Ecto neural progenitor cell (in vitro differentiated cells): ENCODE results near the gene IRAK2.

ENCODE experiments used
- DNase-seq: peaks from one replicate; pipeline ENCODE4 v3.0.0-alpha.2; 2018; ENCODE audit warnings: low spot score

Gene IRAK2

GRCh38 chr3:10189557-10190354 lies 25.0 kb downstream of the IRAK2 start:
- DNase-seq = no peak

DNA sequence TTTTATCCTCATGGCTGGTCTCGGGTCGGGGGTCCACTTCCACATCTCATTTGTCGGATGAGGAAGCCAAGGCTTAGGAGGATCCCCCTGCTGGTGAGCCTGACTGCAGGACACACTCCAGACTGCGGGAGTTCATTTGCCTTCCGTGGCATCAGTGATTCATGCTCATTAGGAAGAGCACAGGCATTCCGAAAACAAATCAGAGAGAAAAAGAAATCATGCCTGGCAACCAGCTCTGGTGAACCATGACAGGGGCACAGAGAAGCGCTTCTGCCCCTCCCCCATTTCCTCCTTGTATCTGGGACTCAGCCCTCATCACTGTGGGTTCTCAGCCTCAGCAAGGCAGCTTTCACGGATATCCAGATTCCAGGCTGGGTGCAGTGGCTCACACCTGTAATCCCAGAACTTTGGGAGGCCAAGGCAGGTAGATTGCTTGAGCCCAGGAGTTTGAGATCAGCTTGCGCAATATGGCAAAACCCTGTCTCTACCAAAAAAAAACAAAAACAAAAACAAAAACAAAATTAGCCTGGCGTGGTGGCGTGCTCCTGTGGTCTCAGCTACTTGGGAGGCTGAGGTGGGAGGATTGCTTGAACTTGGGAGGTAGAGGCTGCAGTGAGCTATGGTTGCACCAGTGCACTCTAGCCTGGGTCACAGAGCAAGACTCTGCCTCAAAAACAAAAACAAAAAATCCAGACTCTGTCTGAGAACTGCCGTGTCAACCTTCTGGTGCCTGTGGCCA lies 28.4 kb downstream of the IRAK2 start:
- DNase-seq = no peak

- DNase-seq = no peak
These were observed 29.1 kb downstream of the IRAK2 start for GRCh38 chr3:10193692-10194327.

DNA sequence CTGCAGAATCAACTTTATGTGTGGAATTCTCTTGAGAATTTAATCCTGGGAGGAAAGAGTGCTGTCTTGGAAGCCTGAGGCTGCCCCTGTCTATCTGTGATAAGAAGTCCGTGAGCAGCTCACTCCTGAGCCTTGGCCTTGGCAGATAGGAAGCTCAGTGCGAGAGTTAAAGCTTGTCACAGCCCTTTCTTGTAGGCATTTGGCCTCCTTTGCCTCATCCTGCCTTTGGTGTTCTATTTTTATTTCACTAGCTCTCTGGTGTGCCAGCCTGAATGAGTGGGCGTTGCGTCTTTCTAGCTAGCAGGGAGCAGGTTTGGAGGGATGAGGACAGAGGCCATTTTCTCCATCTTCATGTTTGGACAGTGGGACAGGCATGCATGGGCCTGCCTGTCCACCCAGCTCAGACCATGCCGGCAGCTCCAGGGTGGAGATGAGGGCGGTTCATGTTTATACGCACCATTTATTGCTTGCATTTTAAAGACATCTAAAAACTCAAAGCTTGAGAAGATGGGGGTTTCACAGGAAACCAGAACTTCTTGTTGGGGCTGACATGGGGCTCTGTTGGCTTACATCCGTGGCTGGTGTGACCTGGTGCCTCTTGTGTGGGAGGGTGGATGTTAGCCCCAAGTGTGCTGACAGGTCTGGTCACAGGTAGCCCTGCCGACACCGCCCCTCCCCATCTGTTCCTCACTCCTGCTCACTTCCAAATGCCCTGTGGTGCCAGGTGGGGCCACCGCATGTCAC lies 29.8 kb downstream of the IRAK2 start:
- DNase-seq = no peak

GRCh38 chr3:10195366-10196089 lies 30.8 kb downstream of the IRAK2 start:
- no peak for DNase-seq

DNA sequence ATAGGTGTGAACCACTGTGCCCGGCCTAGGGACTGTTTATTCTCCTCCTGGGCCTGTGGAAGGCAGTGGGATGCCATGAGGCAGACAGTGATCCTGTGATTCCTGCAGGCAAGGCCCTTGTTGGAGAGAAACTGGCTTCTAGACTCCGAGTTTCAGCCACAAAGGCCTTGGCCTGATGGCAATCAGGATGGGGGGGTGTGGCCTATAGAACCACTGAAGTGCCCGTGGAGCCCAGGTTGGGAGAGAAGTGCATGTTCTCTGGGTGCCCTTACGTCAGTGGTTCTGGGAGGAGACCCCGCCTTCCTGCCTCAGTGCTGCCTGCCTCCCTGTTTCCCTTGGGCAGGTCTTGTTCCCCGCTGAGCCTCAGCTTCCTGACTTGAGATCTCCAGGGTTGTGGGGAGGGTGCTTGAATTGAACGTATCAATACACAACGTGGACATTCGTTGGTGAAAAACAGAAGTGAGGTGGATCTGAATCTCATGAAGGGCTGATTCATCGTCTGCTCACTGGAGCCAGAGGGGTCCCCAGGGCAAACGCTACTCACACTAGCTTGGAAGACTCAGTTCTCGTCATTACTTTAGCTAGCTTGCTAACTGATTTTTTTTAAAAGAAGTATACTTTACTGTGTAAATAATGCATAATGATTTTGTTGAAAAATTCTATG lies 31.8 kb downstream of the IRAK2 start:
- DNase-seq = no peak

- DNase-seq = no peak
These were observed 33.5 kb downstream of the IRAK2 start for GRCh38 chr3:10198226-10198625.

GRCh38 chr3:10198761-10199649 lies 34.3 kb downstream of the IRAK2 start:
- DNase-seq = no peak

DNA sequence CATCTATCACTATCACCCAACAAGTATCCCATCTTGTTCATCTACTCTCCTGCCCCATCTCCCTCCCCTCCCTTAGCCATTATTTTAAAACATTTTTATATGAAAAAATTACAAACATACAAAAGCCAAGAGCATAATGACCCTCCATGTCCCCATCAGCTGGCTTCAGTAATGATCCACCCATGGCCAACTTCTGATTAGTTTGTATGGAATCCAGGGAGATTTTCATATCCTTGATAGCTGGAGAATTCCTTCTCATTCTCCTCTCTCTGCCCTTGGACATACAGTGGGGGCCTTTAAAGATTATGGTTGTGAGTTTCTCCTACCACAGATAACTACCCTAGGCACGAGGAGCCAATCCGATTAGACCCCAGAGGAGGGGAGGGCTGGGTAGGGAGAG lies 40.2 kb downstream of the IRAK2 start:
- DNase-seq = no peak

DNA sequence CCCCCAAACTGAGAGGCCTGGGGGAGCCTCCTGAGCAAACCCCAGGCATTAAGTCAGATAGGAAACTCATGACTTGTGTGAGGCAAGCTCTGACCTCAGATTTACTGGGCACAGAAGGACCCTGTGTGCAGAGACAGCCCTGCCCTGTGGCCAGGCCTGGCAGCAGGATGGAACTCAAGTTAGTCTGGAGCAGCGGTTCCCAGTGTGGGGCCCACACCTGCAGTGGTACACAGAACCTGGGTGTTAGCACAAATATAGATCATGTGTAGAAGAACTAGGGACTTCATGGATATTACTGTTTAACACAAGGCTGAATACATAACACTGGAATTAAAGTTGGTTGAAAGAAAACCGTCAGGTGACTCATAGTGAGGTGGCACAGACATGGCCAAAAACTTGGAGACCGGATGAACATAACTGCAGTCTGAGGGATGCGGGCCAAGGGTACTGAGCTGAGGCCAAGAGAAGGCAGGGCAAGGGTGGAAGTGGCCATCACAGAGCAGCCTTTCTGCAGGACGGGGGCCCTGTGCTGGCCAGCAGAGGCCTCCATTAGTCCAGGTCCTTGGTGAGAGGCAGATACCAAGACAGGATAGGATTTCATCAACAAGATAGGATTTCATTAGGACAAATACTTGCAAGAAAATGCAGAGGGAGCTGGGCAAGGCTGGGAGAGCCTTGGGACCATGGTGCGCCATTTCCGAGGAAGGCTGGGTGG lies 40.9 kb downstream of the IRAK2 start:
- no peak for DNase-seq

GRCh38 chr3:10206166-10206511 lies 41.4 kb downstream of the IRAK2 start:
- no peak for DNase-seq

GRCh38 chr3:10213156-10213792 lies 48.6 kb downstream of the IRAK2 start:
- DNase-seq = no peak

DNA sequence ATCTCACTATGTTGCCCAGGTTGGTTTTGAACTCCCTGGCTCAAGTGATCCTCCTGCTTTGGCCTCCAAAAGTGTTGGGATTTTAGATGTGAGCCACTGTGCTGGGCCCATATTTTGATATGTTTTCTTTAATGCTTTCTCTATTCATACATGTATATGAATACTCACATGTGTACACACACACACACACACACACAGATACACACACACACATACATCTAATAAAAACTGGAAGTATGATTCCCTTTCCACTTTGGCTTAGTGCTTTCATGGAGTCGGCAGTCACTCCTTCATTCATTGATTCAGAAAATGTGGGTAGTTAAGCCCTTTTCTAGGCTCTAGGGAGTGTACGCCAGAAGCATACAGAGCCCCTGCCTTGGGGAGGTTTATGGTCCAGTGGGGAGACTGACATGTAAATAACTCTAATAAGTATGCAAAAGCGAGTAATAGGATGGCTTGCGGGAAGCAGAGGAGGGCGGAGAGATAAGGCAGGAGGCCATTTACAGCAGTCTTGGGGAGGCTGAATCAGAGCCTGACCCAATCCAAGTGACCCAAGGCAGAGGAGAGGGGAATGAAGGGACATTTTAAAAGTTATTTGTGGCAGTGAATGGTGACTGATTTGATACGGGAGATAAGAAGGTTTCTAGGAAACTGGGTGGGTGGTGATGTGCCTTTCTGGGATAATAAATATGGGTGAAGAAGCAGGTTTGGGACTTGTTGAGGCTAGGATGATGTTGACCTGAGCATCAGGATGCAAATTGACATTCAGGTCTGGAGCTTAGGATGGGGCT lies 51.1 kb downstream of the IRAK2 start:
- DNase-seq = no peak

DNA sequence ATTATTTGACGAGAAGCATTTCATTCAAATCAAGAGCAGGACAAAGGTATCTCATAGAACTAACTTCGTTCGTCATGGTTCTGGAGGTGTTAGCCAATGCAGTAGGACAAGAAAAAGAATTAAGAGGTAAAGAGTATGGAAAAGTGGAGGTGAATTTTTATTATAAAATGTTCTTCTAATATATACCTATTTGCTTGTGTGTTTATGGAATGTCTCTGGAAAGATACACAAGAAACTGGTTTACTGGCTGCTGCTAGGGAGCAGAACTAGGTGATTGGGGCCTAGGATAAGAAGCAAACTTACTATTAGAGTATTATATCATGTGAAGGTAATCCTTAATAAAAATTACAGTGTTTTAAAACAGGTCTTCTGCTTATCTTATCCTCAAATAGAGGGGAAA lies 52.6 kb downstream of the IRAK2 start:
- no peak for DNase-seq

GRCh38 chr3:10219737-10220136 lies 55.0 kb downstream of the IRAK2 start:
- no peak for DNase-seq

DNA sequence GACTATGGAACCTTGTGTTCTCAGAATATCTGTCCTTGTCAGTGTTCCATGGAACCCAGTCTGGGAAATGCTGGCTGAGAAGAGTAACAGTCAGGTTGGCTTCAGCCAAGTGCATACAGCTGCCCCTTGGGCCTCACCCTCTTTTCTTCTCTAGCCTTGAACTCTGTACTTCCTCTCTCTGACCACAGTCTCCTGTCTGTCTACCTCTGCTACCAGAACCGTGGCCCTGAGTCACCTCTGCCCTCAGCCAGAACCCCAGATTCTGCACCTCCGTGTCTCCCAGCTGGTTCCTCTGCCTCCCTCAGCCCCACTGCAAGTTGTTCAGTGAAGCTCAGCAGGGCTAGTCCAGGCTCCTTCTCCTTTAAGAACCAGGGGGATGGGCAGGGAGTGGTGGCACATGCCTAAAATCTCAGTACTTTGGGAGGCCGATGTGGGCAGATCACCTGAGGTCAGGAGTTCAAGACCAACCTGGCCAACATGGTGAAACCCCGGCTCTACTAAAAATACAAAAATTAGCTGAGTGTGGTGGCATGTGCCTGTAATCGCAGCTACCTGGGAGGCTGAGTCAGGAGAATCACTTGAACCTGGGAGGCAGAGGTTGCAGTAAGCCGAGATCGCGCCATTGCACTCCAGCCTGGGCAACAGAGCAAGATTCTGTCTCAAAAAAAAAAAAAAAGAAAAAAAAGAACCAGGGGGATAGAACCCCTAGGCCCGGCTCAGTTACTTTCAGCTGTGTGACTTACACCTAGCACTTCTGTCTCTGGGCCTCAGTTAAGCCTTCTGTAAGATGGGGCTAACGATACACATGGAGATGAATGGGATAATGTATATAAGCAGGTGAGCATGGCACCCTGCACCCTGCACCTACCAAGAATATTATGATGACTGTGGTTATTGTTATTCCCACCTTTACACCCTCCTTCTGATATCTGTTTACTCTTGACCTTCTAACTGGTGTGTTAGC lies 59.2 kb downstream of the IRAK2 start:
- DNase-seq = no peak
